Trophoblast cell (in vitro differentiated cells and primary cell): ENCODE results near the gene UHRF1. TPM values are rescaled to one million over a fixed set of nuclear protein-coding genes. Genes with fewer than 3 reads are reported as not detected.

Experiments
- DNase-seq, 2 donors: peaks; one replicate each; pipeline ENCODE4 v3.0.0-alpha.2; 2016
- H2AFZ ChIP-seq: 2 replicates; pipeline ENCODE4 v1.6.1; 2013; ENCODE audit warnings: low read length, moderate library complexity, mild to moderate bottlenecking; ENCODE audit not compliant: insufficient read depth, poor library complexity
- H2AK5ac ChIP-seq: 2 replicates; pipeline ENCODE4 v1.6.1; 2013; ENCODE audit warnings: mild to moderate bottlenecking, low read length
- H2BK120ac ChIP-seq: 2 replicates; pipeline ENCODE4 v1.6.1; 2013; ENCODE audit warnings: low read length, mild to moderate bottlenecking, moderate library complexity; ENCODE audit not compliant: insufficient read depth, poor library complexity
- H2BK12ac ChIP-seq: 2 replicates; pipeline ENCODE4 v1.6.1; 2013; ENCODE audit warnings: mild to moderate bottlenecking, low read length, moderate library complexity
- H2BK5ac ChIP-seq: 2 replicates; pipeline ENCODE4 v1.6.1; 2013; ENCODE audit warnings: low read length, low read depth, moderate library complexity, mild to moderate bottlenecking; ENCODE audit not compliant: poor library complexity
- H3K14ac ChIP-seq: 2 replicates; pipeline ENCODE4 v1.6.1; 2013; ENCODE audit warnings: mild to moderate bottlenecking, low read length
- H3K18ac ChIP-seq: 2 replicates; pipeline ENCODE4 v1.6.1; 2013; ENCODE audit warnings: mild to moderate bottlenecking, low read length
- H3K23ac ChIP-seq: 2 replicates; pipeline ENCODE4 v1.6.1; 2013; ENCODE audit warnings: low read length
- H3K27ac ChIP-seq: 2 replicates; pipeline ENCODE4 v1.5.1; 2013; ENCODE audit warnings: low read depth, mild to moderate bottlenecking, inconsistent platforms, low read length, moderate library complexity
- H3K27me3 ChIP-seq: 2 replicates; pipeline ENCODE4 v1.6.1; 2013; ENCODE audit warnings: inconsistent platforms, mild to moderate bottlenecking, low read length, moderate library complexity; ENCODE audit not compliant: insufficient read depth
- H3K36me3 ChIP-seq, 2 experiments: 1 replicate in 1 of 2; 2 replicates in 1 of 2; pipeline ENCODE4 v1.6.1; 2013; ENCODE audit warnings: low read length in 2 of 2, mild to moderate bottlenecking in 2 of 2, moderate library complexity in 1 of 2; ENCODE audit not compliant: insufficient read depth in 2 of 2, control insufficient read depth in 1 of 2
- H3K4ac ChIP-seq: 2 replicates; pipeline ENCODE4 v1.6.1; 2013; ENCODE audit warnings: low read depth, mild to moderate bottlenecking, low read length, moderate library complexity
- H3K4me1 ChIP-seq, 2 experiments: 1 replicate in 1 of 2; 2 replicates in 1 of 2; pipeline ENCODE4 v1.6.1; 2013; ENCODE audit warnings: low read length in 2 of 2, mild to moderate bottlenecking in 2 of 2, moderate library complexity in 1 of 2; ENCODE audit not compliant: insufficient read depth in 2 of 2, control insufficient read depth in 1 of 2
- H3K4me2 ChIP-seq: 2 replicates; pipeline ENCODE4 v1.6.1; 2013; ENCODE audit warnings: inconsistent platforms, mild to moderate bottlenecking, low read length, moderate library complexity
- H3K4me3 ChIP-seq: 2 replicates; pipeline ENCODE4 v1.5.1; 2013; ENCODE audit warnings: mild to moderate bottlenecking, low read depth, low read length, inconsistent platforms
- H3K79me1 ChIP-seq: one replicate; pipeline ENCODE4 v1.6.1; 2013; ENCODE audit warnings: low read length
- H3K79me2 ChIP-seq: 2 replicates; pipeline ENCODE4 v1.6.1; 2013; ENCODE audit warnings: low read length, mild to moderate bottlenecking; ENCODE audit not compliant: control insufficient read depth, insufficient read depth, poor library complexity
- H3K9ac ChIP-seq: 2 replicates; pipeline ENCODE4 v1.6.1; 2013; ENCODE audit warnings: mild to moderate bottlenecking, low read length
- H3K9me3 ChIP-seq: 2 replicates; pipeline ENCODE4 v1.6.1; 2013; ENCODE audit warnings: low read depth, mild to moderate bottlenecking, control low read depth, inconsistent platforms, low read length; ENCODE audit not compliant: insufficient read depth
- H4K12ac ChIP-seq: 2 replicates; pipeline ENCODE4 v1.6.1; 2013; ENCODE audit warnings: low read depth, mild to moderate bottlenecking, low read length, moderate library complexity
- H4K8ac ChIP-seq: 2 replicates; pipeline ENCODE4 v1.6.1; 2013; ENCODE audit warnings: low read depth, mild to moderate bottlenecking, low read length, moderate library complexity
- H4K91ac ChIP-seq: one replicate; pipeline ENCODE4 v1.6.1; 2013; ENCODE audit warnings: low read depth, mild to moderate bottlenecking, low read length, moderate library complexity
- WGBS: extraction: QIAGEN DNeasy Blood & Tissue Kit; methylation state at CpG from one replicate; pipeline ENCODE4 v1.1.7; 2013; ENCODE audit warnings: missing lambda C conversion rate; ENCODE audit not compliant: insufficient read length, insufficient coverage; ENCODE audit errors: extremely low coverage; 5-methylcytosine and 5-hydroxymethylcytosine counted together
- polyA plus RNA-seq: library from polyadenylated mRNA; stranded (reverse); fragments of 200-250 nt; gene quantifications from 2 replicates; pipeline ENCODE4 v1.2.3, GENCODE V29; 2013

Gene UHRF1
- polyA plus RNA-seq, result 15.1 and 16.0 TPM in 2 replicates

DNA sequence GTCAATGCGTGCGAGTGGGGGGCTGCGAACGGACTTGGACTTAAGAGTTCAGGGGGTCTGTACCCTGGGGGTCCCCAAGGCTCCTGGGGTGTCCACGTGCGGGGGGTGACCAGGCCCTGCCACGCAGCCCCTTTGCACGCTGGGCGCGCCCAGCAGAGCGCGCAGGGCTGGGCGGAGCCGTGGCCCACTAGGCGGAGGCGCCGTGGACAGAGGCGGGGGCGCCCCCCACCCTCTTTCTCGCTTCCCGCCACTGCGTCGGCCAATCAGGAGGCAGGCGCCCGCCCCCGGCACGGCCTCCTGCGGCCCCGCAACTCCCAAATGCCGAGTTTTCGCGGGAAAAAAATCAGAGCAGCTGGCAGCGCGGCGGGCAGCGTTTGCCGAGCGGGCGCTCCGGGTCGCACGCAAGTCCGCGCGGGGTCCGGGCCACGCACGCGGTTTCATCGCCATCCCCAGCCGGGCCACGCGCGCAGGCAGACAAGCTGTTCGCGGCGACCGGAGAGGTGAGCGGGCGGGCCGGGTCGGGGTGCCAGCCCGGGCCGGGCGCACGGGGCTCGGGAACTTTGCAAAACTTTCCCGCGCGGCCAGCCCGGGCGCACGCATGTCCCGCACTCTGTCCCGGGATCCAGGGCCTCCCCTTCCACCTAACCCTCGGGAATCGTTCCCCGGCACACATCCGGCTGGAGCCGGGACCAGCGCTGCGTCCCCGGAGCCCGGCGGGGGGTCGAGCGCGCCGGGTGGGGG lies at the start of gene UHRF1:
TSS of gene UHRF1 (plus strand) at position 346 of the 741 bp plus-strand sequence. CDS start 1,385 bp downstream, outside the sequence.
- peak within 1 kb of the TSS; percentile 9 for H3K27ac ChIP-seq
- H3K23ac ChIP-seq, result no peak within 1 kb of the TSS
- H3K9ac ChIP-seq, result peak within 1 kb of the TSS; percentile 87
- peak within 1 kb of the TSS; percentile 97 for H2AFZ ChIP-seq
- no peak within 1 kb of the TSS for H2AK5ac ChIP-seq
- H4K8ac ChIP-seq, result peak within 1 kb of the TSS; percentile 72
- H3K27me3 ChIP-seq, result no peaks in the 10 kb centered on the region
- H4K12ac ChIP-seq, result peak within 1 kb of the TSS; percentile 64
- H3K18ac ChIP-seq, result peak within 1 kb of the TSS; percentile 73
- H2BK120ac ChIP-seq, result peak within 1 kb of the TSS; percentile 55
- no peak for DNase-seq
- H2BK12ac ChIP-seq, result no peak within 1 kb of the TSS
- peak within 1 kb of the TSS; percentile 94 for H3K4me3 ChIP-seq
- H3K4ac ChIP-seq, result peak within 1 kb of the TSS; percentile 66
- H3K79me2 ChIP-seq, result peaks cover 4% of the 10 kb centered on the region
- H3K79me1 ChIP-seq, result peaks cover 7% of the 10 kb centered on the region
- H3K4me1 ChIP-seq, result peaks cover 11 to 13% of the 10 kb centered on the region in 2 experiments
- H3K4me2 ChIP-seq, result peak within 1 kb of the TSS; percentile 95
- H3K9me3 ChIP-seq, result no peaks in the 10 kb centered on the region
- peak within 1 kb of the TSS; percentile 86 for H3K14ac ChIP-seq
- no CpG with 5 or more reads among the region's 89 CpGs for WGBS
- H4K91ac ChIP-seq, result peak within 1 kb of the TSS; percentile 79
- H2BK5ac ChIP-seq, result peak within 1 kb of the TSS; percentile 69
- H3K36me3 ChIP-seq, result peaks cover 9 to 13% of the 10 kb centered on the region in 2 experiments

DNA sequence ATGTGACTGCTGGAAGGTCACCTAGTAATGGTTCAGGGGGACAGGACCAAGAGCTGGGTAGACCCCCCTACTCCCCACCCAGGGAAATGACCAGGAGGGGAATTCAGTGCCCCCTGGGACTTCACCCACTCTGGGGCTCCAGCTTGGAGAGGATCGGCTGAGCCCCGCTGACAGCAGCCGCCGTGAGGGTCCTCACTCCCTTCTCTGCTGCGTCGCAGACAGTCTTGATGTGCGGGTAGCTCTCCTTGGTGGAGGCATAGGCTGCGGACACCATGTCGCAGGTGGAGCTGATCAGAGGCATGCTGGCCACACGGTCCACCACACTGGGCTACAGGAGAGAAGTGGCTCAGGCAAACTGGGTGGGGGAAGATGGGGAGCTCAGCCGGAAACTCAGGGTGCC lies 49.6 kb upstream of the UHRF1 start:
- H2BK12ac ChIP-seq, result no peak overlapping the region
- H3K4ac ChIP-seq, result no peak overlapping the region
- H3K4me2 ChIP-seq, result no peak overlapping the region
- no peak overlapping the region for H2BK5ac ChIP-seq
- no peak overlapping the region for H4K8ac ChIP-seq
- peaks cover 45 to 58% of the 10 kb centered on the region in 2 experiments for H3K36me3 ChIP-seq
- no peak overlapping the region for H2AFZ ChIP-seq
- no peak overlapping the region for H3K14ac ChIP-seq
- no peak for DNase-seq
- H3K79me2 ChIP-seq, result no peaks in the 10 kb centered on the region
- H3K9me3 ChIP-seq, result no peaks in the 10 kb centered on the region
- H2AK5ac ChIP-seq, result no peak overlapping the region
- H3K23ac ChIP-seq, result no peak overlapping the region
- no peak overlapping the region for H3K27ac ChIP-seq
- WGBS, result no CpG with 5 or more reads among the region's 11 CpGs
- H3K9ac ChIP-seq, result no peak overlapping the region
- no peaks in the 10 kb centered on the region for H3K79me1 ChIP-seq
- H3K4me1 ChIP-seq, result peaks cover 4% of the 10 kb centered on the region in 2 experiments
- H4K91ac ChIP-seq, result no peak overlapping the region
- H3K18ac ChIP-seq, result no peak overlapping the region
- no peak overlapping the region for H4K12ac ChIP-seq
- H2BK120ac ChIP-seq, result no peak overlapping the region
- H3K27me3 ChIP-seq, result no peaks in the 10 kb centered on the region
- no peak overlapping the region for H3K4me3 ChIP-seq

DNA sequence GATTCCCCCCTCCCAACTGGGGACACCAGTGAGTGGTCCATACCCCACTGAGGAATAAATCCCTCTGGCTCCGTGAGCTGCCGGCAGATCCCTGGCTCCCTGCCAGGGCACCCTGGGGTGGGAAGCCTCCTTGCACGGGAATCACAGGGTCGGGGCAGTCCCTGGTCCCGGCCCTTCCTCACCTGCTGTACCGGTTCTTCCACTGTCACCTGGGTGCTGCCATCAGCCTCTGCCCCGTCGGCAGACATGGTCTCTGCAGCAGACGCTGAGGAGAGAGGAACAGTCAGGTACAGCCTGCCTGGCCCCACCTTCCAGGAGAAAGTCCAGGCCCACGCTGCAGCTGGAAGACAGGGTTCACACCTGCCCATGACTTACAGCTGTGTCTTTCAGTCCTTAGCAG lies 48.2 kb upstream of the UHRF1 start:
- no peak overlapping the region for H2AFZ ChIP-seq
- H3K4ac ChIP-seq, result no peak overlapping the region
- H2BK5ac ChIP-seq, result no peak overlapping the region
- peaks cover 35 to 47% of the 10 kb centered on the region in 2 experiments for H3K36me3 ChIP-seq
- no peak overlapping the region for H3K9ac ChIP-seq
- no peak overlapping the region for H2BK120ac ChIP-seq
- H3K18ac ChIP-seq, result no peak overlapping the region
- no peak overlapping the region for H4K12ac ChIP-seq
- H3K27me3 ChIP-seq, result no peaks in the 10 kb centered on the region
- no peaks in the 10 kb centered on the region for H3K79me1 ChIP-seq
- no peak overlapping the region for H4K91ac ChIP-seq
- H3K27ac ChIP-seq, result no peak overlapping the region
- no peaks in the 10 kb centered on the region for H3K9me3 ChIP-seq
- H3K4me3 ChIP-seq, result no peak overlapping the region
- no peak overlapping the region for H3K14ac ChIP-seq
- peak; percentile 69 to 76 for DNase-seq
- H3K4me2 ChIP-seq, result no peak overlapping the region
- H3K4me1 ChIP-seq, result peaks cover 4% of the 10 kb centered on the region in 2 experiments
- no peaks in the 10 kb centered on the region for H3K79me2 ChIP-seq
- H2AK5ac ChIP-seq, result no peak overlapping the region
- no peak overlapping the region for H2BK12ac ChIP-seq
- WGBS, result no CpG with 5 or more reads among the region's 10 CpGs
- no peak overlapping the region for H3K23ac ChIP-seq
- no peak overlapping the region for H4K8ac ChIP-seq

DNA sequence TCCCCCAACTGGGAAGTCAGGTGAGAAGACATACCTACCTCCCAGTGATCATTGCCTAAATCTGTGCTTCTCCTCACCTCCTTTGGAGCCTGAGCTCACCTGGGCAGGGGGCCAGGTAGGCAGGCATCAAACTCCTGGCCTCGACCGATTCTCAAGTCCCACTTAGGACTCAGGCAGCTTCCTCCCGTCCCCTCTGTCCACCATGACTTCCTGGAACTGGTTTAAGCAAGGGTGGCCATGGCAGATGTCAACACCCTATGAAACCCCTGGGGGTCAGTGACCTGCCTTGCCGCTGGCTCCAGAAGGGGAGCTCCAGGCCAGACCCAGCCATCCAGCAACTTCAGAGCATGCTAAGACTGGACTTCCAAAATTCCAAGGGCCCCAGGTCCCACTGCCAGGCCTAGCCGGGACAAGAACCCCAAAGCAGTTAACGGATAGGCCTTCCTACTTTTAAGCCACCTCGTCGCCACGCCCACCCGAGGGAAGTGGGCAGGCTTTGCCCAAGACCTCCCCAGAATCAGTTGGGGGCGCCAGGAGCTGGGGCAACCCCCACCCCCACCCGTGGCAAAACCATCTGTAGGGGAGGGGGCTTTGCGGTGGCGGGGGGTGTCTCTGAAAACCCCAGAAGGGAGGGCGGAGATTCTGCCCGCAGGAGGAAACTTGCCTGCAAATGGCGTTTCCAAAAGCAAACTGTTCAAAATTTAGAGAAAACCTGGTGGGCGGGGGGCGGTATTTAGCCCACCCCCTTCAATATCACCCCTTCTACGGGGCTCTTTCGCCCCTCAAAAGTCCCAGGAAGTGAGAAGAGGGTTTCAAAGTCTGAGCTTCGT lies 42.5 kb upstream of the UHRF1 start:
- Histone ChIP-seq H3K79me2 (peaks cover 11% of the 10 kb centered on the region), H3K9ac (peak overlapping the region; percentile 65), H3K18ac (peak overlapping the region; percentile 92), H3K36me3 (peaks cover 5 to 7% of the 10 kb centered on the region in 2 experiments), H4K12ac (peak overlapping the region; percentile 59), H3K27me3 (no peaks in the 10 kb centered on the region), H2AFZ (peak overlapping the region; percentile 2), H3K4ac (peak overlapping the region; percentile 90), H3K14ac (peak overlapping the region; percentile 6), H2BK5ac (peak overlapping the region; percentile 69), H3K4me3 (peak overlapping the region; percentile 80), H2BK120ac (peak overlapping the region; percentile 77), H3K4me2 (peak overlapping the region; percentile 88), H3K4me1 (peaks cover 13 to 16% of the 10 kb centered on the region in 2 experiments), H2AK5ac (peak overlapping the region; percentile 52), H4K91ac (peak overlapping the region; percentile 80), H3K9me3 (no peaks in the 10 kb centered on the region), H3K23ac (no peak overlapping the region), H3K27ac (no peak overlapping the region), H2BK12ac (no peak overlapping the region), H4K8ac (peak overlapping the region; percentile 71), H3K79me1 (peaks cover 16% of the 10 kb centered on the region)
- peak in 1 of 2 donors; percentile 48 for DNase-seq
- WGBS, result no CpG with 5 or more reads among the region's 22 CpGs
